GM18868 (cell line): ENCODE data around the gene IVL.

Source experiments
- ATAC-seq: cut with Tn5 transposase; IDR thresholded peaks from one replicate; pipeline ENCODE4 v1.9.1; 2021; ENCODE audit warnings: mild to moderate bottlenecking, moderate library complexity; ENCODE audit not compliant: unreplicated experiment

Gene IVL

GRCh38 chr1:152946248-152946647 is 37.9 kb downstream of the IVL start:
- ATAC-seq, result no peak

DNA sequence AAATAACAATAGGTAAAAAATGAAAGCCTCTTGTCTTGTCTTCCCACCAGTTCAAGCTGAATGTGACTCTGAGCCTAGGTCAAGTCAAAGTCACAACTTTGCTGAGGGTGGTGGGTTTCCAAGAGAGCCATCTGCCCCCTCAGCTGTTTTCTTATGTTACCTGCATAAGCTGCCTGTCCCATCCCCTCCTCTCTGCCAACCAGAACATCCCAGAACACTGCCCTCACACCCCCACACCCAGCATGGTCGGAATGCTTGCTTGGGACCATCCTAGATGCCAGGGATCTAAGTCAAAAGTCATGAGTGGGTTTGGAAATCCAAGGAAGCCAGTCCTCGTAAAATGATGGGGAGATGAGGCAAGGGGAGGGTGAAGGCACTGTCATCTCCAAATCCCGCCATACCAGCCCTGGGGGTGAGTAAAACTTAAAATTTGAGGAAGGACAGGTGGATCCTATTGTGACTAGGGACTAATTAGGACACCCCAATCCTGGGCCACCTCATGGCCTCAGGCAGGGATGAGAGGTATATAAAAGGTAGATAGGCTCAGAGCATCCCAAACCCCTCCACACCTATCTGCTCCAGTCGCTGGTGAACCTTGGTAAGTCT is 38.4 kb downstream of the IVL start, which contains the start of gene SPRR5:
Gene SPRR5 (plus strand): TSS at position 556 of the 606 bp plus-strand sequence. CDS start 1,349 bp downstream, outside the sequence.
- no peak for ATAC-seq

GRCh38 chr1:152951711-152952110 is 43.4 kb downstream of the IVL start:
- no peak for ATAC-seq

- no peak for ATAC-seq
Measured at GRCh38 chr1:152953761-152954160, 45.4 kb downstream of the IVL start.

- no peak for ATAC-seq
Measured at GRCh38 chr1:152954436-152954835, 46.1 kb downstream of the IVL start.

DNA sequence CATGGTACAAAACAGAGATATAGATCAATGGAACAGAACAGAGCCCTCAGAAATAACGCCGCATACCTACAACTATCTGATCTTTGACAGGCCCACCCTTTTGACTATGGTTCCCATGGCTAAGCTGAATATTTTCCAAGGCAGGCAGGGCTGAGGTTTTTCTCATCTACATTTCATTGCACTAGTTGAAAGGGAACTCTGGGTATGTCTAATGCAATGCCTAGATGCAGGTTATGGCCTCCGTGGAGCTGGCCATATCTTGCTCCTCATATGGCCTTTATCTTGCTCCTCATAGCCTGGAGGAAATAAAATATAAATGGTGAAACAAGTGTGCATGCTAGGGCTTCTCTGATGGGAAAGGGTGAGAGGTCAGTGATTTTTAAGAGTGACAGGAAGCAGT is 49.2 kb downstream of the IVL start:
- ATAC-seq, result no peak

- no peak for ATAC-seq
Measured at GRCh38 chr1:152959273-152959672, 50.9 kb downstream of the IVL start.

- no peak for ATAC-seq
Measured at GRCh38 chr1:152959801-152960451, 51.6 kb downstream of the IVL start.

DNA sequence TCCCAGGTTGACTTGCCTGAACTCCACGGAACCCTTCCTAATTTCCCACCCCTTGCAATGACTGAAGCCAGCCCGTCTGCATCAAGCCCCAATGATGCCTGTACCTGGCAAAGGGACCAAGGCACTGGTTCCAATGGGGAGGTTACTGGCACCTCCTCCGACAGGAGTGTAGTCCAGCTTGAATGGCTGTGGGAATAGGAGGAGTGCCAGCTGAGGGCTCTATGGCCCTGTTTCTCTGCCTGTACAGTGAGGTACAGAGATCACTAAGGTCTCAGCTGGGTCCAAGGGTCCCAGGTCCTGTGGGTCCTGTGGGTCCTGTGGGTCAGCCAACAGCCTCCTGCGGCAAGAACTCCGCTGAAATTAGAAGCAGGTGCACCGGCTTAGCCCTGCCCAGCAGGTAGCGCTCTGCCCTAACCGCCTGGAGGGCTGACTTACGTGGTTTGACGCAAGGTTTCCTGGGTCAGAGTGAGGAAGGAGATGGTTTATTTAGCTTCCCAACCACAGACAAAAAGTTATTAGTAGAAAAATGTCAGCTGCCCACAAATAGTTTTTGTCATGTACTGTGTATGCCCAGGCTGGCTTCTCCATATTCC is 52.2 kb downstream of the IVL start:
- no peak for ATAC-seq
